Breast epithelium (tissue), 4 donors: Measurements from ENCODE around the gene PEX7. TPM values are rescaled to one million over a fixed set of nuclear protein-coding genes. Genes with fewer than 3 reads are reported as not detected.

ENCODE experiments used
- DNase-seq, 2 donors: peaks; one replicate each; pipeline ENCODE4 v3.0.0-alpha.2; 2019; ENCODE audit warnings: low spot score in 2 of 2
- H3K27ac ChIP-seq, 2 donors: fragments of 200-600 bp; sonication (generic) in 1 of 2; one replicate each; pipeline ENCODE4 v1.5.1; 2016 to 2019; ENCODE audit warnings: mild to moderate bottlenecking in 1 of 2
- H3K27me3 ChIP-seq, 2 donors: fragments of 200-600 bp; sonication (generic) in 1 of 2; one replicate each; pipeline versions ENCODE4 v1.5.1 to v1.6.0; 2017 to 2019; ENCODE audit warnings: control low read depth in 1 of 2, mild to moderate bottlenecking in 1 of 2
- H3K36me3 ChIP-seq: fragments of 200-600 bp; one replicate; pipeline ENCODE4 v1.5.1; 2019
- H3K4me1 ChIP-seq, 2 donors: fragments of 200-600 bp; sonication (generic); one replicate each; pipeline ENCODE4 v1.5.1; 2016 to 2019; ENCODE audit warnings: control low read depth in 1 of 2
- H3K4me3 ChIP-seq, 3 donors: fragments of 200-600 bp; sonication (generic); 1 replicate in 2 of 3; 2 replicates in 1 of 3; pipeline ENCODE4 v1.5.1; 2016 to 2019; ENCODE audit warnings: mild to moderate bottlenecking in 3 of 3, moderate library complexity in 2 of 3
- H3K9me3 ChIP-seq, 2 donors: fragments of 200-600 bp; sonication (generic) in 1 of 2; one replicate each; pipeline ENCODE4 v1.5.1; 2016 to 2019; ENCODE audit warnings: control low read depth in 1 of 2
- CTCF ChIP-seq, 3 donors: fragments of 450-650 bp; IDR thresholded peaks; one replicate each; pipeline ENCODE4 v1.5.1; 2016 to 2017; ENCODE audit warnings: antibody characterized with exemption in 3 of 3, mild to moderate bottlenecking in 3 of 3, moderate library complexity in 3 of 3
- POLR2A ChIP-seq: fragments of 450-650 bp; IDR thresholded peaks from one replicate; pipeline ENCODE4 v1.6.1; 2016; ENCODE audit warnings: antibody characterized with exemption, mild to moderate bottlenecking, moderate library complexity
- POLR2AphosphoS5 ChIP-seq, 3 donors: sonication (generic); formaldehyde crosslinking; IDR thresholded peaks; one replicate each; pipeline ENCODE4 v1.6.1; 2017; ENCODE audit warnings: antibody characterized with exemption in 3 of 3
- intact Hi-C: fragments of 100-400 bp; cut with DNase I; formaldehyde crosslinking; loops from one replicate; pipeline ENCODE4 v1.15.1; 2023; ENCODE audit warnings: low total_unique reads
- total RNA-seq, 3 donors: library from RNA; depleted of rRNA; stranded (reverse); fragments of >200 nt; gene quantifications; one replicate each; pipeline ENCODE4 v1.1.0, GENCODE V29; 2016

PEX7 gene
- total RNA-seq, 3 donors from 2014 or later = 8.2 to 20.0 (median 19.3) TPM

DNA sequence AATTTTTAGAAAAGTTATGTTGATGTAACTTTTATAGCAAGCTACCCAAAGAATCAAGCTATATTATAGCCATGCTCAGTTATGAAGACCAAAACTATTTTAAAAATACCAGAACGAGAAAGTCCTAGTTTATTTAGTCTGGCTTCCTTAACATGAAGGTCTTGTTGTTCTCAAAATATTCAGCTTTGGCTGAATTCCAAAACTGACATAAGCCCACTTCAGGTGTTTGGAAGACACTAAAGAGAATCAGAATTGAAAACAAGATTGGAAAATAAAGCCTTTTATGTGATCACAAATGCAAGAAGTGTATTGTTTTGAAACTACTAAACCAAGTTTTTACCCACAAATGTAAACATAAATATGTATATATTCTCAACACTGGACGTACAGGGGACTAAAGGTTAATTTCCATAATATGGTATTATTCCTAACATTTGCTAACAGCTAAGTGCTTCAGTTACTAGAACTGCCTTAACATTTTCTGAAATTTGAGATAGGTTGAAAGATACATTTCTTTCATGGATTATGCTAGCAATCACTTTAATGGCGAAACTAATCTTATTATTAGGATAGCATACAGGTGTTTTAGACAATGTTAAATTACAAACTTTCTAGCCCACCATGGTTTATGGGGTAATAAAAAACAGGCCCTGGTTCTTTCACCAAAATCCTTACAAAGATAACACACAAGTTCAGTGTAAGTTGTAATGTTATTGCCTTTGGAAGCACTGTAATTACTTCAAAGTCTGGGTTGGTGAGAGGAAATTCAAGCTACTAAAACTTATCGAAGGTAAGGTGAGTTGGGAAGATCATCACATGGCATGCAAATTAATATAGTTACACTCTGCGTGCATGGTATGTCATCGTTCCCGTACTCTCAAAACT, 31.7 kb upstream of the PEX7 start:
- H3K36me3 ChIP-seq = no peaks in the 10 kb centered on the region
- H3K4me3 ChIP-seq = peak overlapping the region; percentile 75 to 94 (median 91)
- H3K4me1 ChIP-seq = no peaks in the 10 kb centered on the region
- no peaks in the 10 kb centered on the region for H3K9me3 ChIP-seq
- intact Hi-C loops = loop anchor here (5.0 kb wide), 1 partner anchor 148 kb away; no protein-coding TSS in a partner anchor
- no peaks in the 10 kb centered on the region for H3K27me3 ChIP-seq
- peak overlapping the region; percentile 97 to 98 for H3K27ac ChIP-seq
- TF ChIP-seq CTCF (IDR thresholded peaks at IDR 0.05) = no peak
- no peak for TF ChIP-seq POLR2AphosphoS5 (IDR thresholded peaks at IDR 0.05)
- TF ChIP-seq POLR2A = no peak
- DNase-seq = no peak

DNA sequence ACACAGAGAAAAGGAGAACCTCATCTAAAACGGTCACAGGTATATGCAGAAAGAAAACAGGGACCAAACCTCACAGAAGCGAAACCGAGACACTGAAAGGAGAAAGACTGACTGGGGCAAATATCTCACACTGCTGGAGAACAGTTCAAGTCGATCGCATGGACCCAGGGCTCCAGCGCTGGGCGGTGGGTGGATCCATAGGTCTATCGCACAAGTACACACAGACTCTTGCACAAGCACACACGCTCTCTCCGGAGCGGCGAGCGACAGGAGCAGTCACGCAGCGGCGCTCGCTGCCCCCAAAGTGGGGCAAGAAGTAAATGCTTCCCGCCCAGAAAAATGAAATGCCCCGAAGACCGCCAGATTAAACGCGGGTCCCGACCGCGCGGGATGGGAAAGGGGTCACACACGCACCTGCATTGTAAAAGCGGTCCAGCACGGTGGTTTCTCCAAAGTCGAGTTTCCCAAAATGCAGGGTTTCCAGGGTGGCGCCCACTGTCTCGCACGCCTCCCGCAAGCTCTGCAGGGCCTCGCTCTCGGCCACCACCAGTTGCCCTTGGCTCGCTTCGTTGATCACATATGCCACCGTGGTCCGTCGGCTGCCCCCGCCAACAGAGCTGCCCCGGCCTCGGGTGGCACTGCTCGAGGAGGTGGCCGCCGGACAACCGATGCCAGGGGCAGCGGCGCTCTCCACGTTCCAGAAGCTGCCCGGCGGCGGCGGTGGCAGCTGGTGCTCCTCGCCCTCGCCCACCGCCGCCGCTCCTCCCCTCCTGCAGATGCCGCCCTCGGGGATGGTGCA, 30.9 kb upstream of the PEX7 start:
- Histone ChIP-seq H3K27me3 (no peaks in the 10 kb centered on the region), H3K4me3 (peak overlapping the region; percentile 75 to 94 (median 91)), H3K36me3 (no peaks in the 10 kb centered on the region), H3K4me1 (no peaks in the 10 kb centered on the region), H3K9me3 (no peaks in the 10 kb centered on the region), H3K27ac (peak overlapping the region; percentile 97 to 98)
- DNase-seq = peak in 1 of 2 donors; percentile 59
- intact Hi-C loops = loop anchor here (5.0 kb wide), 1 partner anchor 149 kb away; no protein-coding TSS in a partner anchor
- TF ChIP-seq POLR2AphosphoS5 (IDR thresholded peaks at IDR 0.05) (peak; percentile 34 to 59 (median 56)), CTCF (IDR thresholded peaks at IDR 0.05) (no peak)

DNA sequence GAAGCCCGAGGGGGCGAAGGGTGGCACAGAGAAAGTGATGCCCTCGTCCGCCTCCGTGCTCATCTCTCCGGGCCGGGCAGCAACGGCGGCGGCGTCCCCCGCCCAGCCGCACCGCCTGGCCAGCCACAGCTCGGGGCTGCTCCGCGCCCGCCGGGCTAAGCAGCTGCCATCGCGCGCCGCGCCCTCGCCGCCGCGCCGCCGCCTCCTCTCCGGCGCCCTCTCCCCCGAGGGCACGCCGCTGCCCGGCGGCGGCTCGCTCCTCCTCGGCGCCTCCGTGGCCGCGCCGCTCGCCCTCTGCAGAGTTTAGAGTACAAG, 30.3 kb upstream of the PEX7 start:
- peak overlapping the region; percentile 97 to 98 for H3K27ac ChIP-seq
- intact Hi-C loops = loop anchor here (5.0 kb wide), 1 partner anchor 150 kb away; no protein-coding TSS in a partner anchor

DNA sequence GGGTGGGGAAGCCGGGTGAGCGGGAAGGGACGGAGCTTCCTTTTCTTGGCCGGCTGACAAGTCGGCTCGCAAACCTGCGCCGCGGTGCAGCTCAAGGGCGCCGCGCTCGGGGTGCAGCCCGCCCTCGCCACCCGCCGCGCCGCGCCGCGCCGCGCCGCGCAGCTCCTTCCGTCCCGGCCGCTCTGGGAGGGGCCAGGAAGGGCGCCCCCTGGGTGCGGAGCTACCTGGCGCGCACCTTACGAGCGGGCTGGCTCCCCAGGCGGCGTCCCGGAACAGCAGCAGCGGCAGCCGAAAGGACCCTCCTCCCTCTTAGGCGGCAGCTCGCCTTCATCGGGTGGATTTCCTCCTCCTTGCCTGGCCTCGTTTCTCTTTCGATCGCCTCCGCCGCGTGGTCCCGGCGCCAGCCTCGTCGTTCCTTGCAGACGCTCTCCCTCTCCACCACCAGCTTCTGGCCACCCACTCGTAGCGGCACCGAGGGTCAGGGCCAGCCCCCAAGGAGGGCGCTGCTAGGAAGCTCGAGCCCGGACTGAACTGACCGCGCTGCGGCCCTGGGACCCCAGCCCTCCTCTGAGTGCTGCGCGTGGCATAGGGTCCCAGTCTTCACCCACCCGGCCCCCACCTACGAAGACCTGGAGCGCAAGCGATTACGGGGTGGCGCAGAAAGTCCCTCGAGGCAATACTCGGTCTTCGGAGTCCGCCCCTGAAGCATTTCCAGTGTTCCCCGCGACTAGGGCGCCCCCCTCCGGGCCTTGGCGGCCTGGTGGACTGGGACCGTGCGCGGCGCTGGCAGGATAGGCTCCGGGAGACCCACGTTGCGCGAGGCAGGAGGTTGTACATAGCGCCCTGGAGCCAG, 29.8 kb upstream of the PEX7 start, which contains the start of gene MAP3K5:
MAP3K5 (minus strand) TSS at position 68 of the 853 bp plus-strand sequence. CDS start 320 bp downstream, outside the sequence.
- Histone ChIP-seq H3K9me3 (no peaks in the 10 kb centered on the region), H3K4me1 (no peaks in the 10 kb centered on the region), H3K36me3 (no peaks in the 10 kb centered on the region), H3K4me3 (peak within 1 kb of the TSS; percentile 75 to 94 (median 91)), H3K27ac (peak within 1 kb of the TSS; percentile 97 to 98), H3K27me3 (no peaks in the 10 kb centered on the region)
- no peak for TF ChIP-seq POLR2A
- TF ChIP-seq POLR2AphosphoS5 (IDR thresholded peaks at IDR 0.05) = peak; percentile 41 to 69 (median 61)
- TF ChIP-seq CTCF (IDR thresholded peaks at IDR 0.05) = peak; percentile 21 to 66 (median 61)
- peak; percentile 87 to 93 for DNase-seq
- intact Hi-C loops = loop anchor here (5.0 kb wide), 1 partner anchor 150 kb away; no protein-coding TSS in a partner anchor

More for the DNA sequence above, 30.3 kb upstream of the PEX7 start:
- Histone ChIP-seq H3K36me3 (no peaks in the 10 kb centered on the region), H3K4me3 (peak overlapping the region; percentile 75 to 94 (median 91)), H3K27me3 (no peaks in the 10 kb centered on the region), H3K9me3 (no peaks in the 10 kb centered on the region), H3K4me1 (no peaks in the 10 kb centered on the region)
- peak in 1 of 2 donors; percentile 25 for DNase-seq
- TF ChIP-seq POLR2A (no peak), POLR2AphosphoS5 (IDR thresholded peaks at IDR 0.05) (no peak), CTCF (IDR thresholded peaks at IDR 0.05) (no peak)
